ENCODE data around the gene ARHGEF19.
A peak's percentile ranks its signal among the peaks of the same experiment; 100 is the strongest.
"Not testable (repeated sequence)": the region's sequence is repeated elsewhere in the genome, so short reads cannot be mapped to it uniquely, and the experiment has no call there.

ARHGEF19 gene

GRCh38 chr1:16243936-16244649 lies 31.6 kb upstream of the ARHGEF19 start:
- peak; percentile 68 for DNase-seq

GRCh38 chr1:16243215-16243610 lies 30.8 kb upstream of the ARHGEF19 start:
- no peak for DNase-seq

- no peak for DNase-seq
These were observed 30.2 kb upstream of the ARHGEF19 start for GRCh38 chr1:16242556-16243214.

GRCh38 chr1:16241221-16241708 lies 28.8 kb upstream of the ARHGEF19 start:
- DNase-seq: no peak

- no peak for DNase-seq
These were observed 27.6 kb upstream of the ARHGEF19 start for GRCh38 chr1:16239972-16240491.

- no peak for DNase-seq
These were observed 24.9 kb upstream of the ARHGEF19 start for GRCh38 chr1:16237343-16237830.

- DNase-seq: peak; percentile 94
These were observed 24.3 kb upstream of the ARHGEF19 start, which contains the start of gene CPLANE2 for GRCh38 chr1:16236511-16237342. CPLANE2 (minus strand) TSS chr1:16237183; CDS start chr1:16236742, 441 bp downstream.

- DNase-seq: peak; percentile 56
These were observed 23.6 kb upstream of the ARHGEF19 start for GRCh38 chr1:16235944-16236510.

- no peak for DNase-seq
These were observed 22.9 kb upstream of the ARHGEF19 start for GRCh38 chr1:16235347-16235746.

- no peak for DNase-seq
These were observed 21.0 kb upstream of the ARHGEF19 start for GRCh38 chr1:16233431-16233830.

GRCh38 chr1:16232316-16232710 lies 19.9 kb upstream of the ARHGEF19 start:
- no peak for DNase-seq

GRCh38 chr1:16231331-16232315 lies 19.2 kb upstream of the ARHGEF19 start:
- DNase-seq: no peak

GRCh38 chr1:16230744-16231143 lies 18.3 kb upstream of the ARHGEF19 start:
- DNase-seq: no peak

- no peak for DNase-seq
These were observed 17.7 kb upstream of the ARHGEF19 start for GRCh38 chr1:16229976-16230740.

GRCh38 chr1:16226490-16227179 lies 14.2 kb upstream of the ARHGEF19 start:
- no peak for DNase-seq

GRCh38 chr1:16226129-16226489 lies 13.7 kb upstream of the ARHGEF19 start:
- DNase-seq: no peak

- DNase-seq: no peak
These were observed 12.0 kb upstream of the ARHGEF19 start for GRCh38 chr1:16224472-16224871.

- DNase-seq: not testable (repeated sequence)
These were observed 10.3 kb upstream of the ARHGEF19 start for GRCh38 chr1:16222716-16223115.

- no peak for DNase-seq
These were observed 9.0 kb upstream of the ARHGEF19 start for GRCh38 chr1:16221499-16221898.

- DNase-seq: no peak
These were observed 7.6 kb upstream of the ARHGEF19 start for GRCh38 chr1:16219968-16220500.

All from CD4-positive, alpha-beta T cell treated with Interferon gamma for 1 hour (primary cell).